Fibroblast of mammary gland (primary cell): Measurements from ENCODE around the gene POC1B.

Source experiments
- DNase-seq: peaks from one replicate; pipeline ENCODE4 v3.0.0-alpha.2; 2010; ENCODE audit warnings: low read depth
- H3K4me3 ChIP-seq: 2 replicates; pipeline ENCODE4 v1.5.1; 2011; ENCODE audit warnings: low read depth, mild to moderate bottlenecking, low read length, moderate library complexity; ENCODE audit not compliant: control insufficient read depth
- TF ChIP-seq, protein P1 (sequence below): conservative IDR thresholded peaks from 2 replicates; pipeline ENCODE4 v1.5.1; 2011; ENCODE audit warnings: low read depth, low read length, inconsistent platforms; ENCODE audit not compliant: control insufficient read depth, insufficient read depth

POC1B gene

GRCh38 chr12:89525824-89526770, at the start of gene POC1B:
Gene POC1B, minus strand, starts transcription at chr12:89526047. Its CDS starts 152 bp downstream, at chr12:89525895.
- TF ChIP-seq, protein P1, sequence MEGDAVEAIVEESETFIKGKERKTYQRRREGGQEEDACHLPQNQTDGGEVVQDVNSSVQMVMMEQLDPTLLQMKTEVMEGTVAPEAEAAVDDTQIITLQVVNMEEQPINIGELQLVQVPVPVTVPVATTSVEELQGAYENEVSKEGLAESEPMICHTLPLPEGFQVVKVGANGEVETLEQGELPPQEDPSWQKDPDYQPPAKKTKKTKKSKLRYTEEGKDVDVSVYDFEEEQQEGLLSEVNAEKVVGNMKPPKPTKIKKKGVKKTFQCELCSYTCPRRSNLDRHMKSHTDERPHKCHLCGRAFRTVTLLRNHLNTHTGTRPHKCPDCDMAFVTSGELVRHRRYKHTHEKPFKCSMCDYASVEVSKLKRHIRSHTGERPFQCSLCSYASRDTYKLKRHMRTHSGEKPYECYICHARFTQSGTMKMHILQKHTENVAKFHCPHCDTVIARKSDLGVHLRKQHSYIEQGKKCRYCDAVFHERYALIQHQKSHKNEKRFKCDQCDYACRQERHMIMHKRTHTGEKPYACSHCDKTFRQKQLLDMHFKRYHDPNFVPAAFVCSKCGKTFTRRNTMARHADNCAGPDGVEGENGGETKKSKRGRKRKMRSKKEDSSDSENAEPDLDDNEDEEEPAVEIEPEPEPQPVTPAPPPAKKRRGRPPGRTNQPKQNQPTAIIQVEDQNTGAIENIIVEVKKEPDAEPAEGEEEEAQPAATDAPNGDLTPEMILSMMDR: no peak
- peak; percentile 82 for DNase-seq
- H3K4me3 ChIP-seq: peak within 1 kb of the TSS; percentile 93

- TF ChIP-seq, protein P1: no peak
- no peak overlapping the region for H3K4me3 ChIP-seq
- DNase-seq: no peak
Observed at GRCh38 chr12:89575374-89575773, 49.5 kb upstream of the POC1B start.

DNA sequence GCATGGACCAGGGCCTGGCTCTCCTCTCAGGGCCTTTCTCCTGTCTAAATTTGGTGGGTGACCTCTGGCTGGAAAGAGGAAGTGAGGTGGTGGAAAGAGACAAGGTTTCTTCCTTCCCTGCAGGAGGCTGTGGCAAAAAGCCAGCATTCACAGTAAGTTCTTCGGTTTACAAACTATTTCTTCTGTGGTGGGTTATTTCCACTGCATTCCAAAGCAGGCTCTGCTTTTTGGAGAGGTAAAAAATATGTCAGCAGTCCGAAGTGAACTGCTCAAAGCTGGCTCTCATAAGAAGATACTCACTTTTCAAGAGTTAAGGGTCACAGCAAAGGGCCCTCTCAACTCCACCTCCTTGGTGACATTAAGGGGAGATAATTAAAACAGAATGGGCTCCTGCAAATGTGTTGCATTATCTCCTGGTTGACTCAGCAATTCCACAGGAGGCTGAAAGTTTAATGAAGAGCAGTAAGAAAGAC, 48.9 kb upstream of the POC1B start:
- no peak overlapping the region for H3K4me3 ChIP-seq
- TF ChIP-seq, protein P1: no peak
- peak; percentile 73 for DNase-seq

- TF ChIP-seq, protein P1: no peak
- DNase-seq: peak; percentile 25
Observed at GRCh38 chr12:89573051-89573810, 47.4 kb upstream of the POC1B start.

GRCh38 chr12:89571491-89572195, 45.8 kb upstream of the POC1B start:
- peak; percentile 82 for DNase-seq
- H3K4me3 ChIP-seq: no peak overlapping the region
- TF ChIP-seq, protein P1: no peak

More at GRCh38 chr12:89573051-89573810, 47.4 kb upstream of the POC1B start:
- H3K4me3 ChIP-seq: no peak overlapping the region

DNA sequence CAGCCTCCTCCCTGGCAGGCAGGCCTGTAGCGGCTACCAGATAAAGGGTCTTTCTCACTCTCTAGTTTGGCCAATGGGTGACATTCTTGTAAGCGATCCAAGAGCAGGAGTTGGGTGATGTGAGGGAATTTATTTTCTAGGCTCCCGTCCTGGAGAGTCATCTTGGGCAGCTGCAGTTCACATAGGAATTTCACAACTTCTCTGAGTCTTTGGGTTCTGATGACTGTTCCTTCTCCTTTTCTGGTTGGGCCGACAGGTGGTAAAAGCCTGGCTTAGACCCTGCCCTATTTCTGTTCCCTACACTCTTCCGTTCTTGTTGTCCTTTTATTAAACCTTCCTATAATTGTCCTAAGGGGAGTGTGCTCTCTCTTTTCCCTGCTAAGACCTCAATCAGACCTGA, 42.6 kb upstream of the POC1B start:
- DNase-seq: peak; percentile 36
- TF ChIP-seq, protein P1: no peak
- no peak overlapping the region for H3K4me3 ChIP-seq
